Measurements from ENCODE around the gene ITGA4.

ITGA4 gene

DNA sequence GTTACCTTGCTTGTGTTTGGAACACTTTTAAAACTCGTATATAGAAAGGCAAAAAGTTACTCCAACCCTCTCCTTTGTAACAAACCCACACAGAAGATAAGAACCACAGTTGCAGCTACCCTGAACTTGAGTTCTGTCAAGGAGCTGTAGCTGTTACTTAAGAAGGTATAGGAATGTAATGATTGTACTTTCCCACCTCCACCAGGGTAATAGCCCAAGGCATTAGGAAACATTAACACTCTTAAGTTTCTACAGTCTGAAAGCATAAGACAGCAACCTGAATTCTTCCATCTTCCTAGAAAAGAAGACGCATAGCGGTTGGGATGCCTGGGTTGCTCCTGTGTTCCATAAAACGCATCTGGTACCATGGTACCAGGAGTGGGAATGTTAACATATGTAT, 43.0 kb downstream of the ITGA4 start:
- no peak for DNase-seq

DNA sequence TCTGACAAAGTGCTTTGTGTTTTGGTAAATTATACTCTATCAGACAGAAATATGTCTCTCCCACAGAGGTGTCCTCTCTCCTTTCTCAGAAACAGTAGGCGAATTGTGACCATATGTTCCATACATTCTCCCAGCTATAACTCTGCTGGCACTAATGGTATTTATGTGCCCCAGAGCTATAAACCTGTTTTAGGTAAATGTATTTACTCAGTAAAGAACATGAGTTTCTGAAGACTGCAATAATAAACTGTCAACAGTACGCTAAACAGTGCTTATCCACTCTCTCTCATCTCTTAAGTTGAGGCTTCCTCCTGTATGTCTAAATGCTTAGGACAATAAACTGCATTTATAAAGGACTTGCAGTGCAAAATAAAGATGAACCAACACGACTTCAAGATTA, 58.5 kb downstream of the ITGA4 start:
- no peak for DNase-seq

DNA sequence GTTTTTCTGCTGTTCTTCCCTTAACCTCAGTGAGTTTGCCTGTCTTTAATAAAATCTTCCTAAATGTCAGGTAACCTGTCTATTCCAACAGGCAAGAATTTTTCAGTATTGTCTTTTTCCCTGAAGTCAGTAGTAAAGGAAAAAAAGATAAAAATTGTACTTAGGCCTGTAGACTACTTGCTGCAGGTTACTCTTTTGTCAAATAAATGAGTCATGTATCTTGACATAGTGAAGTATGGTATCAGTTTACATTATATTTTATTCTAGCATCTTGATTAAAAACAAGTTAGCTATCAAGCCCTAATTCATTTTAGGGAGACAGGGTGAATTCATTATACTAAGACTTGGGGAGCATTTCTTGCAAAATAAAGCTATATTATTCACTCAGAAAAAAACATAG, 59.8 kb downstream of the ITGA4 start:
- DNase-seq = no peak

DNA sequence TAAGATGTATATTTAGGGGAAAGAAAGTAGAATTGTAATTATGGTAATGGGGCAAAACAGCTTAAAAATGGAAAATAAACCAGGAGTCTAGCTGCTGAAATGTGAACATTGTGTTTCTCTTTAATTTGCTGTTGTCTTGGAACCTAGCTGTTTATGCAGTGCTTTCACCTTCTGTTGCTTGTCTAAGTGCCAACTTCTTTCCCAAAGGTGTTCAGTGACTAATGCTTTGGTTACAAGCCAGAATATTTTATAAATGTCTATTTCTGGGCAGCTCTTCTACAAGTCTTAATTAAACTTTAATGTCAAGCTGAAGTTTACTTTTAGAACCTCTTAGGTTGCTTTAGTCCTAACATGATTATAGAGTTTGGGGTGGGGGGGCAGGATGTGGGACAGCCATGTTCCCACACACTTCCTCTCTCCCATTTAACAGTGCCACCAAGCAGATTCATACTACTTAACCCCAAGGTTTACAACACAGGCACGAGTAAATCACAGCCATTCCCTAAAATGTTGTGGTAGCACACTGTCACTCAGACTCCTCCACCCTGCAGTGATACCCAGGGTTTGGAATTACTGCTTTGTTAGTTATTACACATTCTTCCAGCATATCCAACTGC, 60.6 kb downstream of the ITGA4 start:
- no peak for DNase-seq

DNA sequence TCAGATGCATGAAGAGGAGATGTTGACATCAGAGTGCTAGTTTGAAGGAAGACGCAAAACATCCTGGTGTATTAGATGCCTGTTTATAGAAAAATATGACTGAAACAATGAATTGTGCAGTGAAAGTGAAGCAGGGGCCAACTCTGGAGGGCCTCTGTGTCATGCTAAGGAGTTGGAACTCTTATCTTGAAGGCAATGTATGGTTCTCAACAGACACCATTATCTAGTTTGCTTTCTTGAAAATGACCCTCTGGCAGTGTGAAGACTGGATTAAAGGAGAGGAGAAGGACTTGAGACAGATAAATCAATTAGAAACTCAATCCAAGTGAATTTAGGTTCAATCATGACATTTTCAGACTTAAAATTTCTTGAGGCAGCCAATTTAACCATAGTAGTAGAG, 63.1 kb downstream of the ITGA4 start:
- DNase-seq = no peak

DNA sequence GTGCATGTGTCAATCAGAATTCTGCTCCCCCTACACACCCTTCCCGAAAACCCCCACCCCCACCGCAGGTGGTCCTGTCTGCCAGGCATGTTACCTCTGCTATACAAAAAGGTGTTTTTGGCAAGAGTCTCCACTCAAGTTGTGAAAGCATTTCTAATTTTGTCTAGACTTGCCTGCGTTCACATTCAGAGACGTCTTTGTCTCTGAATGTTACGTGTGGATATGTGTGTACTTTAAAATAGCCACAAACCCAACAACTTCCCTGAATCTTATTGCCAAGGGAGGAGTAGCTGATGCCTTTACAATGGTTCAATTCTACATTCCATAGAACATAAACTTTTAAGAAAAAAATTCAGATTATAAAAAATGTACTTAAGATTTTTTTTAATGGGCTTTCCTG, 66.6 kb downstream of the ITGA4 start:
- DNase-seq = no peak

DNA sequence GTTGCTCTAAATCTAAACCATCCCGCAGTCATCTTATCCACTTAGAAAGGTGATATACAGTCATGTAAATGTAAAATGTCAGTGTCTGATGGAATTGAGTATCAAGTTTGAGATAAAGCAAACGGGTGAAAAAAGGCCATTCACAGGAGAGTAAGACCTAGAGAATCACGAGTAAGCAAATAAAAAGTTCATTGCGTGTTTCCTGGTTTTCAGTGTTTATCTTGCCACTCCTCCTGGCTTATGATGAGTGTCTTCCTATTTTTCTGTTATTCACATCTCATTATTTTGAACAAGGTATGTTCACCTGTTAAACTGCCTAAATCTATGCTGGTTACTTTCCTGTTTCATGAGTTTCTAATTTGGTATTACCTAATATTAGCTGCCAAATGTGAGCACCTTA, 68.8 kb downstream of the ITGA4 start:
- no peak for DNase-seq

DNA sequence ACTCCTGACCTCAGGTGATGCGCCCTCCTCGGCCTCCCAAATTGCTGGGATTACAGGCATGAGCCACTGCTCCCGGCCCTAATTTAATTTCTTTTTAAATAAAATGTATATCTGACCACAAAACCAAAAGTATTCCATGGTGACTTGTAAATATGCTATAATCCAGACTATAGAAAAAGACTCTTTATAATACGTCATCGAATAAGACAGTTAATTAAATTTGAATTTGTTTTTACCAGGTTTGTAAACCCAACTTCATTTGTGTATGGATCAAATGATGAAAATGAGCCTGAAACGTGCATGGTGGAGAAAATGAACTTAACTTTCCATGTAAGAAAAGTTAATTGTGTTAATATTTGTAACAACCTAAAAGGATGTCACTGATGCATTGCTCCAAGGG, 69.9 kb downstream of the ITGA4 start:
- DNase-seq = no peak

DNA sequence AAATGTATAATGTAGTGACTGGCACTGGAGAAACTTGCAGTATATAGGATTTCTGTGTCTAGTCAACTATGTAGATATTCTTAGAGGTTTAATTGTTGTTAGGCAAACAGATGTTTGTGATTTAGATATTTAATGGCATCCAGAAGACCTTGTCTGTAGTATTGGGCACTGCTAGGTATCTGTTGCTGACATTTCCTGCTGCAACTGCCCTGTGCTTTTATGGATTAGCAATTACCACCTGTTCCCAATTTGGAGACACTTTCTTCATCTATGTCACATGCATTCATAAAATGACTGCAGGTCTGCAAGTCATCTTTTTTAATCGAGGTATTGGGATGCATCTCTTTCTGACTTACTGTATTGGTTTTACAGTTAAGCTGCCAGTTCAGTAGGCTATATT, 71.3 kb downstream of the ITGA4 start:
- no peak for DNase-seq

DNA sequence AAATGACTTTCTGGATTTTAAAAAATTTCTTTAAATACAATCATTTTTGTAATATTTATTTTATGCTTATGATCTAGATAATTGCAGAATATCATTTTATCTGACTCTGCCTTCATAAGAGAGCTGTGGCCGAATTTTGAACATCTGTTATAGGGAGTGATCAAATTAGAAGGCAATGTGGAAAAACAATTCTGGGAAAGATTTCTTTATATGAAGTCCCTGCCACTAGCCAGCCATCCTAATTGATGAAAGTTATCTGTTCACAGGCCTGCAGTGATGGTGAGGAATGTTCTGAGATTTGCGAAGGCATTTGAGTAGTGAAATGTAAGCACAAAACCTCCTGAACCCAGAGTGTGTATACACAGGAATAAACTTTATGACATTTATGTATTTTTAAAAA, 79.5 kb downstream of the ITGA4 start:
- DNase-seq = no peak

DNA sequence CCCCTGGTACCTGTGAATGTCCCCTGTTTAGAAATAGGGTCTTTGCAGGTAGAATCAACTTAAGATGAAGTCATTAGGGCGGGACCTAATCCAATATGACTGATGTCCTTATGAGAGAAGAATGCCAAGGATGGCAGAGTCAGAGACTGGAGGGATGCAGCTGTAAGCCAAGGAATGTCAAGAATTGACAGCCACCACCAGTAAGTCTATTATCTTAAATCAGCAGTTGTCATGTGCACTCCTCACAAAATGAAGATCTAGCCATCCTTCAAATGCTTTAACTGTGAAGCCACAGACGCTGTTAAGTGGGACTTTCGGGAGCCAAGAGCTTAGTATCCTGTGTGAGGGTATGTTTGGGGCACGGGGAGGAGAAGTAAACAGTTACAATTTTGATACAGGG, 83.2 kb downstream of the ITGA4 start:
- DNase-seq = no peak

DNA sequence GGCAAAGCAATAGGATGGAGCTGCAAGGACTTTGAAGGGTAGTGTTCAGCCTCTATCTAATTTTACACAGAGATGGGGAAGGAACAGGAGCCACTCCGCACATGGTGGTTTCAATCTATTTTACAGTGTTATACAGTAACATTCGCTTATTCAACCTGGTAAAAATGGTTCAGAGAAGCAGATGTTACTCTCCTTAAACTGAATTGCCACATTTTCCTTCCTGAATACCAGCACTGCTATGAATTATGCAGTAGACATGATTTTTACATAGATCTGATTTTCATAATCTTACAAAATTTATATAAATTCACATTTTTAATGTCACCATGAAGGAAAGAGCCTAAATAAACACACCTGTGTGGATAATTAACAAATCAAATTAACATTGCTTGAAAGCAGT, 85.0 kb downstream of the ITGA4 start:
- no peak for DNase-seq

DNA sequence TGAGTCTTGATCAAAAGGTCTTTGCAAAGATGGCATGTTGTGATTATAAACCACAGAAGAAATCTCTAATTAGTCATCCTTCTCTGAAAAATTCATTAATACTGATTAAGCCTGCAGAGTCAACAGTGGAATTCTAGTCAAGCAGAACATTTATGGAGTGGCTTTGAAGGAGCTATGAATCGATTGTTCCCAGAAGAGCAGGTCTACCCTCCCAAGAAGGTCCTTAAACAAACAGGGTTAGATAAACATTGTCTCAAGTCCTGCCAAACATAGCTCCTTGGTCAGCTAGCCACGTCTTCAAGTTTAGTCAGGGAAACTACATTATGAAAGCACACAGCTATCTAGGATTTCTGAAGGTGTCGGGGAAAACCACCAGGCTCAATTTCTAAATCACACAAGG, 88.9 kb downstream of the ITGA4 start:
- DNase-seq = no peak

DNA sequence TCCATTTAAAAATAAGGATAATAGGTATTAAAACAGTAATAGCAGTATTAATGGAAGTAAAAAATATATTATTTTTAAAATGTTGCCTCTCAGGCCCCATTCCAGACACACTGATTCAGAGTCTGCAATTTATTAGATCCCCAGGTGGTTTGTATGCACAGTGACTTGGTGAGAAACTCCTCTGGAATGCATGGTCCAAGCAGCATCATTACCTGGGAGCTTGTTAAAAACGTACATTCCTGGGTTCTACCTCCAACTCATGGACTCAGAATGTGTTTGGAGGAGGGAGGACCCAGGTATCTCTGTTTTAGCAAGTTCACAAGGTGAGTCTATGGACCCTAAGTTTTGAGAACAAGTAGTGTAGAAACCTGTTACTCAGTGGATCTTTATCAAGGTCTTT, 95.6 kb downstream of the ITGA4 start:
- DNase-seq = no peak

DNA sequence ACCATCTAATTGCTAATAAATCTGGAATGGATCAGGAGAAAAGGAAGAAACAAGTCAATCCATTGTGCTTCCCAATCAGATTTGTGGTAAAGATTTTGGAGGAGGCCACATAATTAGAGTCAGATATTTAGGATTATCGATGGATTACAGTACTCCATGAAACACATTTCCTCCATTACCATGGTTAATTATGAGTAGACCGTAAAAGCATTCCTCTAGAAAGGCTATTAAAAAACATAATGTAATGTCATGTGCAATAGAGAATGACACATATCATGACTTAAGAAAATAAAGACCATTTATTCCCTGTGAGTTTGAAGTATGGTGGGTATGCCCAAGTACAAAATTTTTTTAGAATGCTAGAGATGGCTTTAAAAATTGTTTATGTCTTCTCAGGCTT, 96.1 kb downstream of the ITGA4 start:
- no peak for DNase-seq

DNA sequence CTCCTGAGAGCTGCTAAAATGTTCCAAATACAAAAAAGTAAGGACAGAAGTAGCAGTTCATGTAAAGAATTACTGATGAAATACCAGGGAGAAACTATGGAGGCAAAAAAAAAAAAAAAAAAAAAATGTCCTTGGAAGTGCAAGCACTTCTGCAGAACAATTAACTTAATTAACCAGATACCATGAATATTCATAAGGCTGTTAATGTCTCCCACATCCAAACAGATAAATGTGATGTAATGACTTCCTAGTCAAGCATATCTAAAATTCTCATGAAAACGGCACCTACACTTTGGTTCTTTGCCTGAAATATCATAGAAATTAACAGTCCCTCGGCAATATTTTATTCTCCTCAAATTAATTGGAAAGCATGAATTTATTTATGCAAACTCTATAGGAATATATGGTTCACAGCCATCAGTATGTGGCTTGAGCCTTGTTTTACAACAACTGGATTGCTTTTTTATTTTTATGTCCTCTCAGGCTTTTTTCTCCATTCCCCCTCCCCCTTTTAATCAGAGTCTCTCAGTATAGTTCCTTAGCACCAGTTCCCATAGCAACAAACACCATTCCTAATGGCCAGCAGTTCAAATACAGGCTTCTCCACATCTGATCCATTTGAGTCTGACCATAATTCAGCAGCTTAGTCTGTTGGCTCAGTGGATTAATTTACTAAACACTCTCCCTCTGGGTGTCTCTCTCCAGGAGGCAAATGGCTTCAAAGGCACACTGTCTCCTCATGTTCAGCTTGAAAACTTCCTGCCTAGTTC, 97.1 kb downstream of the ITGA4 start:
- DNase-seq = no peak

DNA sequence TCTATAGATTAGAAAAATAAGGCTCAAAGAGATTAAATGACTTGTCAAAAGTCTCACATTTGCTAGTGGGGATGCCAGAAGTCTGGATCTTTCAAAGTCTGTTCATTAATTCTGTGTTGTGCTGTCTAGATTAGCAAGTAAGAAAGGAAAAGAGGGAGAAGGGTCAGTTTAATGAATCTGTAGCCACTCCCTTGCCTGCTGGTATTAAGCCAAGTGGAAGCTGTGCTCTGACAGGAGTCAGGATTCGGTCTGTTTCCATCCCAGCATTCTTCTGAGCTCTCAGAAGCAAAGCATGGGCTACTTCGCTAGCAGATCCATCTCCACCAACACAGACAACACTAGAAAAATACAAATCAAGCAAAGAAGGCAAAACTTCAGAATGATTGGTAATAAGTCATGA, 101.2 kb downstream of the ITGA4 start:
- DNase-seq = no peak

DNA sequence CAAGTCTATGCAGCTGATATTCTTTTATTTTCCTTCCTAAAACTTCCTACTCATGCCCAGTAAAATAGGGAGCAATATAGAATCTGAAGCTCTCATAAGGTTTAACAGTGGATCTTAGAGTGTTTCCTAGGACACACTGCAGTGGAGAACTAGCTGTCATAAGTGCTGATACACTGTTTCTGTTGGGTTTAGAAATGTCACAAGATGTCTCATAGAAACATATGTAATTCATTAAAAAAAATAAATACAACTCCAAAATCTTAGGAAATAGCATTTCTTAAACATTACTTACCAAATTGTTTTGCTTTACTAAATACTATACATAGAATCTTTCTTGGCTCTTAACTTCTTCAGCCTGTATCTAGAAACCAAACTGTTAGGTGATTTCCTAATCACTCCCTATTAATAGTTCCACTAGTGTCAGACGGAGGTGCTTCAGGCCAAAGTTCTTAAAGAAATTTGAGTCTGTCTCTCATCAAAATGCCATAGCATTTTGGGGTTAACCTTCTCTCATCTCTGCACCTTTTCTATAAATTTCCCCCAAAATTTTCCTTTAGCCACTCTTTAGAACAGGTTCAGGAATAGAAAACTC, 106.0 kb downstream of the ITGA4 start:
- no peak for DNase-seq

DNA sequence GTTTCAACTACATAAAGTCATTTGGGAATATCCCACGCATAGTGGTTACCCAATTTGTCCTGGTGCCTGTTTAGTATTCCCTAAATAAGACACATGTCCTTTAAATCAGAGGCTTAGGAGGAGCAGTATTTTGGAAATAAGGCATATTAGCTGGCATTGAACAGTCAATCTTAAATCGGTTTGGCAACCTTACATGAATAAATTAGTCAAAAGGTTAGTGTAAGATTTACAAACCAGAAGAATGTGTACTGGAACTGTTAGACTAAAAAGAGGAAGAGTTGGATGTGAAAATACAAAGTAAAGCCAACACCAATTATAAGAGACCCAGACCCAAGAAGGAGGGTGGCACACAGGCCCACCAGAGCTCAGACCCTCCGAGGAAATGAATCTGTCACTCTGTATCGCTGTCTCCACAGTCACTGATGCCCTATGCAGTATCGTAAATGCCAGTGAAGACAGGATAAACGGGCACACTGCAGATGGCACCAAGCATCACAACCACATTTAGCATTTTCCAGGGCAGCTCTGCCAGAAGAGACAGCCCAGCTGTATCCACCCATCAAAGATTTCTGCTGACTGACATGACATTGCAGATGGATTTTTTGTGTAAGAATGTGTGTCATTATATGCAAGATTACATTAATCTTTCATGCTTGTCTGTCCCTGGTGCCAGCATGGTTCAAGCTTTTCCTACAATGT, 109.3 kb downstream of the ITGA4 start:
- no peak for DNase-seq

DNA sequence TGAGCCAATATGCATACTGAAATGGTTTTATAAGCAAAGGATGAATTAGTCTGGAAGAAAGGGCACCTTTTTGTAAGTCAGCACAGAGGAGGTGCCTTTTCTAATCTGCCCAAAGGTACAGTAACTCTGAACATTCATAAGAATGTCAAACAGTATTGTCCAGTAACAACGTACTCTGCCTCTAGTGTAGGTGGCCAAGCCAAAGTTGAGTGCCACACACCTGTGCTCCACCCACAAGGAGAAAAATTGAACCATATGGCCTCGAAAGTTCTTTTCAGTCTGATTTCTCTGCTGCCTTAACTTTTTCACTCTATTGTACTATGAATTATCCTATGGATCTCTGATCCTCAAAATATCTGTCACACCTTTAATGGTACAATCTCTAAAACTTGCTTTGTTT, 112.9 kb downstream of the ITGA4 start:
- no peak for DNase-seq

DNA sequence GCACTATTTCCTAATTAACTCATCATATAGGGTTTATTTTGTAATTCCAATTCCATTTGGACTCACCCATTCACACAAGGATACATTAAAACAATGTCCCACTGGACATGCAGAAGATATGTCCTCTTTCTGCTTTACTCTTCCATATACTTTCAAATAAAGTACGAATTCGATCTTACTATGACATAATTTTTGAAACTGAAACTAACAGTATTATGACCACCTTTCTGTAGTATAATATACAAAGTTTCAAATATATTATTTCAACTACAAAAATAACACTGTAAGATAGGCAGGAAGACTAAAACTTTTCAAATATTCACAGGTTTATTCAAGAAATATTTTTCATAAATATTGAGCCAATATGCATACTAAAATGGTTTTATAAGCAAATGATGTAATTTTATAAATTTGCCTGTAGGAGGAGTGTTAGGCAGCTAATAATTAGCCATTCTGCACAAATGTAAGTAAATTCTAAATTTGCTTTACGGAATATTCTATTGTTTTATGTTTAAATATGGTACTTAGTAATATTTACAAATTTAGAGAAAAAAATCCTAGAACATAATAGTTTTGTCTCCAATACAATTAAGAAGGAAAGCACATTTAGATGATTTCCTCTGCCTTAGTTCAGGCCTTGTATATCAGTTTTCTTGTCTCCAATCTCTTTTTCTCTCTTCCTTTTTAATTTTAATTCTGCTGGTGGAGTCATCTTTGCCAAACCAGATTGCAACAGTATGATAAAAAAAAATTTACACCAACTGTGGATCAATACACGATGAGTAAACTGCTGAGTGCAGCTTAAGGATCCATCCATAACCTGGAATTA, 113.9 kb downstream of the ITGA4 start:
- no peak for DNase-seq

DNA sequence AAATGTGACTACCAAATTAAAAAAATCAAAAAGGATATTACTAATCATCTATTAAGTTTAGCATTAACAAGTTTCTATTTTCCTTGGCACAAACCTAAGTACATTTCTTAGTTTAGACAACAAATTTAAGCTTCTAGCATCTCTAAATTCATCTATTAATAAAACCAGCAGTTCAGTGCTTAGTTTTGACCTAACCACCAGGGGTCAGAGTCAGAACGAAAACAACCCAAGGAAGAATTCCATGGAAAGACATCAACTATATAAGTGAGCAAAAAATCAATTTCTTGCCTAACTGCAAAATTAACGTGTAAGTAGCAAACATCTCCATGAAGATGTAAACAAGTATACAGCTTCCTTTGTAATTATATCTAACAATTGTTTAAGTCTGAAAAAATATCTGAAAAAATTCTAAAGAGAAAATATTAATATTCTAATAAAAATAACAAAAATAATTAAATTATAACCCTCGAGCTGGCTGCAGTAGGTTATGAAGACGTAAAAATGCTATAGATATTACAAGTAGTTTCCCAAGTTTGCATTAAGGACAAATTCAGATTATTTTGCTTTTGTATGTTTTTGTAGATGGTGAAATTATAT, 116.1 kb downstream of the ITGA4 start:
- no peak for DNase-seq

Data from right kidney (tissue), 1 donor.